GM19324 (cell line): ENCODE data around the gene HSF2BP.
"Not testable (repeated sequence)": the region's sequence is repeated elsewhere in the genome, so short reads cannot be mapped to it uniquely, and the experiment has no call there.

Source experiments
- ATAC-seq: cut with Tn5 transposase; IDR thresholded peaks from one replicate; pipeline ENCODE4 v1.9.1; 2021; ENCODE audit warnings: mild to moderate bottlenecking, moderate library complexity; ENCODE audit not compliant: unreplicated experiment, low FRiP score

Gene HSF2BP

GRCh38 chr21:43485016-43485415 is 174.3 kb downstream of the HSF2BP start:
- not testable (repeated sequence) for ATAC-seq

GRCh38 chr21:43479197-43479596 is 180.1 kb downstream of the HSF2BP start:
- not testable (repeated sequence) for ATAC-seq
